K562 (cell line): Measurements from ENCODE around the gene UBQLN3. TPM values are rescaled to one million over a fixed set of nuclear protein-coding genes. Genes with fewer than 3 reads are reported as not detected.
A peak's percentile ranks its signal among the peaks of the same experiment; 100 is the strongest.

ENCODE experiments used
- AFF1 ChIP-seq, 2 experiments: fragments of 450-650 bp; IDR thresholded peaks; 2 replicates each; pipeline ENCODE4 v1.6.1; 2018; ENCODE audit warnings: mild to moderate bottlenecking in 2 of 2, low read depth in 1 of 2; ENCODE audit not compliant: partially characterized antibody in 2 of 2
- ATF1 ChIP-seq, 2 experiments: fragments of 450-650 bp in 1 of 2; IDR thresholded peaks; 2 replicates each; pipeline ENCODE4 v1.6.1; 2016; ENCODE audit warnings: missing compliant biosample characterization in 1 of 2, missing genetic modification characterization in 1 of 2
- CBX2 ChIP-seq: fragments of 200-600 bp; sonication (generic); IDR thresholded peaks from one replicate; pipeline ENCODE4 v1.6.1; 2012; ENCODE audit warnings: mild to moderate bottlenecking, low read length, inconsistent platforms; ENCODE audit not compliant: insufficient read depth, poor library complexity, severe bottlenecking
- ETV5 ChIP-seq: sonication (generic); formaldehyde crosslinking; IDR thresholded peaks from 2 replicates; pipeline ENCODE4 v1.4.0; 2020; ENCODE audit warnings: low read depth, mild to moderate bottlenecking, missing genetic modification reagents
- GMEB1 ChIP-seq: fragments of 250-450 bp; sonication (Bioruptor Pico); IDR thresholded peaks from 2 replicates; pipeline ENCODE4 v1.4.0; 2020; ENCODE audit warnings: mild to moderate bottlenecking
- GTF2A2 ChIP-seq: IDR thresholded peaks from 2 replicates; pipeline ENCODE4 v1.6.1; 2016; ENCODE audit warnings: mild to moderate bottlenecking, missing genetic modification characterization, missing compliant biosample characterization
- HSF4 ChIP-seq: fragments of 250-450 bp; sonication (Bioruptor Pico); IDR thresholded peaks from 2 replicates; pipeline ENCODE4 v2.1.2; 2022; ENCODE audit warnings: mild to moderate bottlenecking, moderate library complexity, borderline replicate concordance
- ID3 ChIP-seq, 2 experiments: fragments of 250-450 bp in 1 of 2; fragments of 450-650 bp in 1 of 2; sonication (Bioruptor Pico) in 1 of 2; IDR thresholded peaks; 2 replicates each; pipeline versions ENCODE4 v1.6.1 to v1.8.0; 2016 to 2021; ENCODE audit warnings: mild to moderate bottlenecking in 2 of 2, moderate library complexity in 2 of 2, missing compliant biosample characterization in 1 of 2, missing genetic modification characterization in 1 of 2
- MEF2A ChIP-seq: IDR thresholded peaks from 2 replicates; pipeline ENCODE4 v1.6.1; 2011; ENCODE audit warnings: low read depth, mild to moderate bottlenecking, low read length, moderate library complexity; ENCODE audit not compliant: control insufficient read depth
- MTA2 ChIP-seq: fragments of 450-650 bp; IDR thresholded peaks from 2 replicates; pipeline ENCODE4 v1.6.1; 2016; ENCODE audit warnings: low read depth
- PHTF2 ChIP-seq: fragments of 250-450 bp; sonication (Bioruptor Pico); IDR thresholded peaks from 2 replicates; pipeline ENCODE4 v1.5.0; 2021; ENCODE audit warnings: mild to moderate bottlenecking
- POLR2AphosphoS2 ChIP-seq: IDR thresholded peaks from 2 replicates; pipeline ENCODE4 v1.6.1; 2012; ENCODE audit warnings: low read length, improper control_type of control experiment
- RBFOX2 ChIP-seq: fragments of 200-400 bp; formaldehyde crosslinking; IDR thresholded peaks from 2 replicates; pipeline ENCODE4 v1.6.1; 2017; ENCODE audit warnings: low read depth, mild to moderate bottlenecking, low read length, moderate library complexity
- SETDB1 ChIP-seq: IDR thresholded peaks from one replicate; pipeline ENCODE4 v1.6.1; 2012; ENCODE audit warnings: low read length, control low read depth, inconsistent platforms
- SP2 ChIP-seq: IDR thresholded peaks from 2 replicates; pipeline ENCODE4 v1.6.1; 2011; ENCODE audit warnings: mild to moderate bottlenecking, low read depth, low read length, moderate library complexity; ENCODE audit not compliant: poor library complexity, severe bottlenecking; ENCODE audit errors: extremely low read depth
- TCF3 ChIP-seq: sonication (generic); formaldehyde crosslinking; IDR thresholded peaks from 2 replicates; pipeline ENCODE4 v1.4.0; 2020; ENCODE audit warnings: mild to moderate bottlenecking, missing genetic modification reagents
- ZFPM2 ChIP-seq: fragments of 250-450 bp; sonication (Bioruptor Pico); IDR thresholded peaks from 2 replicates; pipeline ENCODE4 v1.5.1; 2022; ENCODE audit warnings: mild to moderate bottlenecking
- ZNF511 ChIP-seq: sonication (generic); formaldehyde crosslinking; IDR thresholded peaks from 2 replicates; pipeline ENCODE4 v1.8.0; 2022; ENCODE audit warnings: mild to moderate bottlenecking, missing genetic modification reagents
- polyA plus RNA-seq, 8 experiments: library from polyadenylated mRNA; depleted of rRNA in 4 of 8; stranded (reverse) in 5 of 8; unstranded in 3 of 8; fragments of >200 nt; fragmentation: Nextera tagmentation in 2 of 8; fragmentation: Illumina TruSeq in 1 of 8; extraction: Ambion mirVana in 2 of 8; extraction: Trizol in 1 of 8; gene quantifications; 2 replicates each; pipeline versions ENCODE4 v1.2.1 to v1.2.3, GENCODE V29; 2011 to 2014; ENCODE audit warnings: inconsistent platforms in 1 of 8, missing spikeins in 1 of 8
- total RNA-seq, 7 experiments: library from RNA; depleted of rRNA in 6 of 7; stranded (reverse); fragments of >200 nt in 6 of 7; fragmentation: Illumina TruSeq in 2 of 7; extraction: Trizol in 2 of 7; gene quantifications; 2 replicates each; pipeline versions ENCODE4 v1.2.1 to v1.2.3, GENCODE V29; 2011 to 2021; ENCODE audit warnings: low replicate concordance in 1 of 7

UBQLN3 gene
- total and polyA plus RNA-seq, 9 of the 15 experiments (the other 6 are each of a cell fraction or from before 2014, with no cell fraction given), result 0.01 to 0.27 TPM; not detected in 7

- TF ChIP-seq ZNF511 (CRISPR knock-in tag) (no peak), GMEB1 (no peak), SETDB1 (no peak), AFF1 (IDR thresholded peaks at IDR 0.05; ENCODE audit: low read depth in 1 of 2, partially characterized antibody in 2 of 2) (no peak), HSF4 (CRISPR knock-in tag) (no peak), MTA2 (0 out of 2 replicates have a peak, but pooled peaks have one; percentile 22), MEF2A (no peak), CBX2 (no peak), SP2 (no peak), TCF3 (peak; percentile 59), POLR2AphosphoS2 (no peak), PHTF2 (CRISPR knock-in tag) (no peak), ATF1 (CRISPR knock-in tag; IDR thresholded peaks at IDR 0.05) (no peak), ATF1 (tag; IDR thresholded peaks at IDR 0.05) (no peak), GTF2A2 (tag) (no peak), RBFOX2 (no peak), ID3 (CRISPR knock-in tag; IDR thresholded peaks at IDR 0.05) (no peak), ID3 (tag; IDR thresholded peaks at IDR 0.05) (no peak), ETV5 (CRISPR knock-in tag) (no peak), ZFPM2 (CRISPR knock-in tag) (no peak)
Measured at GRCh38 chr11:5507933-5508305, 1.8 kb downstream of the UBQLN3 start (continued).
